ENCODE measurements around the gene IL27RA.

DNA sequence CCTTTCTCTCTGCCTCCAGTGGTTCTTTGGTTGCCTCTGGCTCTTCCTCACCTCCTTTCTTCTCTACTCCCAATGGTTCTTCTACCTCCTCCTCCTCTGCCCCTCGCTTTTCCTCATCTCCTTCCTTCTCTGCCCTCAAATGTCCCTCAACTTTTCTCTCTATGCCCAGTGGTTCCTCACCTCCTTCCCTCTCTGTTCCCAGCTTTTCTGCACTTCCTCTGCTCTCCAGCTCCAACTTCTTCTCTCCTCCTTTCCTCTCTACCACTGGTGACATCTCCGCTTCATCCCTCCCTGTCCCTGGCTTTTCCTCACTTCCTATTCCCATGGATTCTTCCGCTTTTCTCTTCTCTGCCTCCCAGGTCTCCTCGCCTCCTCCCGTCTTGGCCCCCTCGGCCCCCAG is 22.5 kb downstream of the IL27RA start:
- TF ChIP-seq POLR2A (IDR thresholded peaks at IDR 0.05) (no peak), CTCF (IDR thresholded peaks at IDR 0.05) (no peak)

All from testis (tissue), 2 donors.